OCI-LY1 (cell line): ENCODE data around the gene EXPH5.

Experiments
- CTCF ChIP-seq: fragments of 200-600 bp; sonication (generic), shearing (Covaris generic); IDR thresholded peaks from 2 replicates; pipeline ENCODE4 v1.5.1; 2017; ENCODE audit warnings: mild to moderate bottlenecking, antibody characterized with exemption, low read length, moderate library complexity, mixed read lengths
- EZH2 ChIP-seq: fragments of 200-600 bp; sonication (generic), shearing (Covaris generic); IDR thresholded peaks from 2 replicates; pipeline ENCODE4 v1.8.0; 2017; ENCODE audit warnings: borderline replicate concordance, mixed run types, mild to moderate bottlenecking, antibody characterized with exemption, low read length, moderate library complexity, mixed read lengths

DNA sequence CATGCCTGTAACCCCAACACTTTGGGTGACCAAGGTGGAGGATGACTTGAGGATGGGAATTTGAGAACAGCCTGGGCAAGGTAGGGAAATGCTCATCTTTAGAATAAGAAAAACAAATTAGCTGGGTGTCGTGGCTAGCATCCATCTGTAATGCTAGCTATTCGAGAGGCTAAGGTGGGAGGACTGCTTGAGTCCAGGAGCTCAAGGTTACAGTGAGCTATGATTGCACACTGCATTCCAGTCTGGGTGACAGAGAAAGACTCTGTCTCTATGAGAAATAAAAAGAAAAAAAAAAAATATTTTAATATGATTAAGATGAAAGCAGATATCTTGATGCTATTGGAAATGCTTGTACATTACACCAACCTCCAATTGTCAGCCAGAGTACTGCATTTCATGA lies 42.7 kb upstream of the EXPH5 start:
- TF ChIP-seq CTCF: no peak
- TF ChIP-seq EZH2: no peak
